Measurements from ENCODE around the gene STXBP1.
A peak's percentile ranks its signal among the peaks of the same experiment; 100 is the strongest.

The STXBP1 gene

DNA sequence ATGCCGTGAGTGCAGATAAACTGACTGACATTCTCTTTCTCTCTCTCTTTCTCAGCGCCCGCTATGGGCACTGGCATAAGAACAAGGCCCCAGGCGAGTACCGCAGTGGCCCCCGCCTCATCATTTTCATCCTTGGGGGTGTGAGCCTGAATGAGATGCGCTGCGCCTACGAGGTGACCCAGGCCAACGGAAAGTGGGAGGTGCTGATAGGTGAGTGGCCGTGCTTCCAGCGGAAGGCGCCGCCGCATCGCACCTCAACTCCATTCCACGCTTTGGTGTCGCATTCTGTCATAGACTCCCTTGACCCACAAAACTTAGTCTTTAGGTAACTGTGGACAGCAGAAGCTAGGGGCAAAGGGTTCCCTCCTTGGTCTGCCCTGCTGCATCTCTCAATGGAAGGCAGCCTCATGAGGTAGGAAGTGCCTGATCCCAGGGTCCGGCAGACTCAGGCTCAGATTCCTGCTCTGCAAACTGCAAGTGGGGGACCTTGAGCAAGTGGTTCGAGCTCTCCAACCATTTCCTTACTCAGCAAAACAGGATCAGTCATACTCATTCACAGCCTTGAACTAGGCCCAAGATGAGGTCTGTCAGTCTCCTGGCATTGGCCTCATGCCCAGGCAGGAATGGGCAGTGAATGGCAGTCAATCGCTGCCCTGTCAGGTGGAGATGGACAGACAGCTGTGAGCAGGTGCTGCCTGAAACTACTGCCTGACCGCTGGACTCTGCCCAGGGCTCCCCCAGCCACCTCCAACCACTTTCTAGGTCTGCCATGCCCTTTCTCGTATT, 70.5 kb downstream of the STXBP1 start:
- no peak overlapping the region for H3K27ac ChIP-seq
- no peak for DNase-seq (ENCODE audit: low read depth, low spot score)

- no peak for DNase-seq (ENCODE audit: low read depth, low spot score)
- H3K27ac ChIP-seq = no peak overlapping the region
Observed at GRCh38 chr9:127683723-127684122, 71.6 kb downstream of the STXBP1 start.

- no peak for DNase-seq (ENCODE audit: low read depth, low spot score)
- H3K27ac ChIP-seq = no peak overlapping the region
Observed at GRCh38 chr9:127684576-127684975, 72.5 kb downstream of the STXBP1 start.

GRCh38 chr9:127686461-127687393, 74.7 kb downstream of the STXBP1 start:
- H3K27ac ChIP-seq = no peak overlapping the region
- no peak for DNase-seq (ENCODE audit: low read depth, low spot score)

DNA sequence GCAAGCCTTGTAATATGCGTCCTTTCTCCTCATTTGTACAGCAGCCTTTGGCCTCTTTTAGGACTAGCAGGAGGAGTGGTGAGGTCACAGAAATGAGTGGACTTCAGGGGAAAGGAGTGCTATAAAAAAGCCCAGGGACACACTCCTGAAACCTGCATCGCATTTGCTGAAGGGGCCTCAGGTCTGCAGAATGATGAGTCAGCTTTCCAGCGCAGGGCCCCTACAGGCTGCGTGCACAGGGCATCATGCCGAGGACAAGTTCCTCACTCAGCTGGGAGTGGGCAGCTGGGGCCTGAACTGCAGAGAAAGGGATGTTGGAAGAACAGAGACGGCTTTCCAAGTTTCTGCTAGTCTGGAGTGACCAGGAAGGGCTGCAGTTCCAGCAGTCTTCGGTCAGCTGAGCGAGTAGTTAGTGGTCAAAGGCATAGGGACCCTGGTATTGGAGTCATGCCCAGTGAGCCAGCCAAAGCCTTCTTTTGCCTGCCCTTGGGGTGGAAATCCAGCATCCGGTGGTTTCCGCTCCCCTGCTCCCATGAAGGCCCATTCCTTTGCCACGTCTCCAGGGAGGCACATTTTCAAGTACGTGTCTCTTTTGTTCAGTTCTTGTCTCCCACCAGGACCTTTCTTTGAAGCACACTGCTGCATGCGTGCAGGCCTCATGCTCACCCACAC, 77.4 kb downstream of the STXBP1 start:
- DNase-seq (ENCODE audit: low read depth, low spot score) = no peak
- H3K27ac ChIP-seq = no peak overlapping the region

DNA sequence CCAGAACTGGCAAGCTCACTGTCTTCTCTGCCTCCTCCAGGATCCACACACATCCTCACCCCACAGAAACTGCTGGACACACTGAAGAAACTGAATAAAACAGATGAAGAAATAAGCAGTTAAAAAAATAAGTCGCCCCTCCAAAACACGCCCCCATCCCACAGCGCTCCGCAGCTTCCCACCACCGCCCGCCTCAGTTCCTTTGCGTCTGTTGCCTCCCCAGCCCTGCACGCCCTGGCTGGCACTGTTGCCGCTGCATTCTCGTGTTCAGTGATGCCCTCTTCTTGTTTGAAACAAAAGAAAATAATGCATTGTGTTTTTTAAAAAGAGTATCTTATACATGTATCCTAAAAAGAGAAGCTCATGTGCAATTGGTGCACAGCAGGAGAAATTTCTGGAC, 78.7 kb downstream of the STXBP1 start:
- H3K27ac ChIP-seq = no peak overlapping the region

DNA sequence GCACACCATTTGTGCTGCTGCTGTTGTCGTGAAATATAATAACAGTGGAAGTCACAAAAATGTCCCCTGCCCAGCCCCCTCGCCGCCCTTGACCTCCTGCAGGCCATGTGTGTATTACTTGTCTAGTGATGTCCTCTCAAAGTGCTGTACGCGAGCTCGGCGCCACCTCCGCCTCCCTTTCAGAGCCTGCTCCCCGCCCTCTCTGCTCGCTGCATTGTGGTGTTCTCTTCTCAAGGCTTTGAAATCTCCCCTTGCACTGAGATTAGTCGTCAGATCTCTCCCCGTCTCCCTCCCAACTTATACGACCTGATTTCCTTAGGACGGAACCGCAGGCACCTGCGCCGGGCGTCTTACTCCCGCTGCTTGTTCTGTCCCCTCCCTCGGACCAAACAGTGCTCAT, 80.0 kb downstream of the STXBP1 start:
- DNase-seq (ENCODE audit: low read depth, low spot score) = no peak
- no peak overlapping the region for H3K27ac ChIP-seq

More for the DNA sequence above, 78.7 kb downstream of the STXBP1 start:
- no peak for DNase-seq (ENCODE audit: low read depth, low spot score)

GRCh38 chr9:127693143-127693542, 81.1 kb downstream of the STXBP1 start:
- DNase-seq (ENCODE audit: low read depth, low spot score) = no peak
- H3K27ac ChIP-seq = no peak overlapping the region

DNA sequence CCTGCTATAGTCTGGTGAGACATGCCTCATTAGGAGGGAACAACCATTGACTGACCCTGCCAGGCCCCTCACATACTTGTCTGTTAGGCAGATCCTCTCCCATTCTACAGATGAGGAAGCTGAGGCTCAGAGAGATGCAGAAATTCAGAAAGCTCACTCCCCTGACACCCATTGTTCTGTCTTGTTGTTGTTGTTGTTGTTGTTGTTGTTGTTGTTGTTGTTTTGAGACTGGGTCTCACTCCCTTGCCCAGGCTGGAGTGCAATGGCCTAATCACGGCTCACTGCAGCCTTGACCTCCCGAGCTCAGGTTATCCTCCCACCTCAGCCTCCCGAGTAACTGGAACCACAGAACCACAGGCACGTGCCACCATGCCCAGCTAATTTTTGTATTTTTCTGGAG, 81.6 kb downstream of the STXBP1 start:
- DNase-seq (ENCODE audit: low read depth, low spot score) = no peak
- H3K27ac ChIP-seq = no peak overlapping the region

DNA sequence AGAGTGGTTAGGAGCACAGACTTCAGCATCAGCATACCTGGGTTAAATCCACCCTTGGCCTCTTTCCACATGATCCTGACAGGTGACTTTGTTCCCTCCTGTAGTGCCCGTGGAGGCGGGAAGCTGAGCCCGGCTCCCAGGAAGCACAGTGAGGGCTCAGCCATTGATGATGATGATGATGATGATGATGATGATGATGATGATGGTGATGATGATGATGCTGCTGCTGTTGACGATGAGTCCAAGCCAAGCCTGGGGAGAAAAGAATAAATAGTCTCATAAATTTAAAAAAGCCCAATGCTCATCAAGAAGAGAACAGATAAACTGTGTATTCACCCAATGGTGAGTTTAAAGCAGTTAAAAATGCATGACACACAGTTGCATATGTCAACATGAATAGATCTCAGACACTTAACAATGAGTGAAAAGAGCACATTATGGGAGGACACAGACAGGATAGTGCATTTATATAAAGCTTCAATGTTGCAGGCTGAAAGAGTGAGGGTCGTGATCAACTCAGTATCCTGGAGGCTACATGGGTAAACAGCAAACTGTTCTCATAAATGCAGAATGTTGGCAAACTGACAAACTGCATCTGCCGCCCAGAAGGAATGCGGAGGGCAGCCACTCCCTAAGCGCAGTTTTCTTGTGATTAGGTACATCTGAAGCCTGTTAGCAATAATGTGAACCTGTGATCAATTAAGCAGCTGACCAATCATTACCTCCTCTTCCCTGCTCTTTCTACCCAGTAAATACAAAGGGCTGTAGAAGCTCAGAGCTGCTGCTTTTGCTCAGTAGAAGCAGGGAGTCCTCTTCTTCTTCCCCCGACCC, 83.0 kb downstream of the STXBP1 start:
- DNase-seq (ENCODE audit: low read depth, low spot score) = no peak
- H3K27ac ChIP-seq = no peak overlapping the region

- H3K27ac ChIP-seq = no peak overlapping the region
- DNase-seq (ENCODE audit: low read depth, low spot score) = no peak
Observed at GRCh38 chr9:127697575-127697974, 85.5 kb downstream of the STXBP1 start.

DNA sequence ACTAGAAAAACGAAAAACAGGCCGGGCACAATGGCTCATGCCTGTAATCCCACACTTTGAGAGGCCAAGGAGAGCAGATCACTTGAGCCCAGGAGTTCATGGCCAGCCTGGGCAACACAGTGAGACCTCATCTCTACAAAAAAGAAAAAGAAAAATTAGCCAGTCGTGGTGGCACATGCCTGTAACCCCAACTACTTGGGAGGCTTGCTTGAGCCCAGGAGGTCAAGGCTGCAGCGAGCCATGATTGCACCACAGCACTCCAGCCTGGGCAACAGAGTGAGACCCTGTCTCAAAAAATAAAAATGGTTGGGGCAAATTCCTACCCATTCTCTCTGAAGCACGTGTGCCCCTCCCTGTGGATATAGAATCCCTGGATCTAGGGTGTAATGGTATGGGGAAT, 86.3 kb downstream of the STXBP1 start:
- H3K27ac ChIP-seq = no peak overlapping the region
- DNase-seq (ENCODE audit: low read depth, low spot score) = no peak

- DNase-seq (ENCODE audit: low read depth, low spot score) = peak; percentile 72
- H3K27ac ChIP-seq = peak overlapping the region; percentile 50
Observed at GRCh38 chr9:127698985-127699670, 87.1 kb downstream of the STXBP1 start.

GRCh38 chr9:127700140-127700539, 88.1 kb downstream of the STXBP1 start:
- DNase-seq (ENCODE audit: low read depth, low spot score) = no peak
- no peak overlapping the region for H3K27ac ChIP-seq

DNA sequence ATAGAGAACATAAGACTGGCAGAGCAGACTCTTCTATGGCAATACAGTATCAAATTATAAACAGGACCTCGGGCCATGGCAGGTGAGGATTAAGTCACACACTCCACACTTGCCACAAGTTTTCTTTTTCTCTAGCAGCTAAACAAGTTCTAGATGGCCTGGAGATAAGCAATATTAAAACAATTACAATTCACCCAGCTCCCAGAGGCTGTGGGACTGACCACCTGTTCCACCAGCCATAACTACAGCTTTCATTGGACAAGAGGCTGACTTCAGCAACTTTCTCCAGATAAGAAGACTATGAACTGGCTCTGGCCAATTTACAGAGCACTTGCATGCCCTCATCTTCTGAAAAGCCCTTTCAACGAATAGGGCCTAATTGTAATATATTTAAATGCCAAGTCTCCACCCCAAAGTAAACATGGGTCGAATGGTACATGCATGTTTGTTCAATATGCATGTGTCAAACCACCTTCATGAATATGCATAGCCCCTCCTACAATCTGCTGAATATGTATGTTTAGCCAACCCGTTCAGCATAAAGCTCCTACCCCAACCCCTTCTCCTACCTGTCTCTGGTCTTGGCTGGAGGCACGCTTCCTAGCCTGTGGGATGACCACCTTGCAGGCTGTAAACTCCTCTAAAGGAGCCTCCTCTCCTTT, 88.6 kb downstream of the STXBP1 start:
- no peak overlapping the region for H3K27ac ChIP-seq
- DNase-seq (ENCODE audit: low read depth, low spot score) = no peak

GRCh38 chr9:127703289-127703946, 91.3 kb downstream of the STXBP1 start:
- DNase-seq (ENCODE audit: low read depth, low spot score) = no peak
- H3K27ac ChIP-seq = no peak overlapping the region

- H3K27ac ChIP-seq = no peak overlapping the region
- no peak for DNase-seq (ENCODE audit: low read depth, low spot score)
Observed at GRCh38 chr9:127705577-127706379, 93.7 kb downstream of the STXBP1 start.

GRCh38 chr9:127706836-127707241, 94.8 kb downstream of the STXBP1 start, which contains the start of gene CFAP157:
TSS of gene CFAP157 (plus strand) at chr9:127706988. CDS start at chr9:127707032, 44 bp downstream.
- no peak within 1 kb of the TSS for H3K27ac ChIP-seq
- no peak for DNase-seq (ENCODE audit: low read depth, low spot score)

All from epithelial cell of prostate (primary cell).